ENCODE results near the gene ZNF416.

DNA sequence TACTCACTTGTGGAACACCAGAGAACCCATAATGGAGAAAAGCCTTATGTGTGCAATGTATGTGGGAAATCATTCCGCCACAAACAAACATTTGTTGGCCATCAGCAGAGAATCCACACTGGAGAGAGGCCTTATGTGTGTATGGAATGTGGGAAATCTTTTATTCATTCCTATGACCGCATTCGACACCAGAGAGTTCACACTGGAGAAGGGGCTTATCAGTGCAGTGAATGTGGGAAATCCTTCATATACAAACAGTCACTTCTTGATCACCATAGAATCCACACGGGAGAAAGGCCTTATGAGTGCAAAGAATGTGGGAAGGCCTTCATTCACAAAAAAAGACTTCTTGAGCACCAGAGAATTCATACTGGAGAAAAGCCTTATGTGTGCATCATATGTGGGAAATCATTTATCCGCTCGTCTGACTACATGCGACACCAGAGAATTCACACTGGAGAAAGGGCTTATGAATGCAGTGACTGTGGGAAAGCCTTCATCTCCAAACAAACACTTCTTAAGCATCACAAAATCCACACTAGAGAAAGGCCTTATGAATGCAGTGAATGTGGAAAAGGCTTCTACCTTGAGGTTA lies 40.7 kb downstream of the ZNF416 start:
- TF ChIP-seq, protein P1, sequence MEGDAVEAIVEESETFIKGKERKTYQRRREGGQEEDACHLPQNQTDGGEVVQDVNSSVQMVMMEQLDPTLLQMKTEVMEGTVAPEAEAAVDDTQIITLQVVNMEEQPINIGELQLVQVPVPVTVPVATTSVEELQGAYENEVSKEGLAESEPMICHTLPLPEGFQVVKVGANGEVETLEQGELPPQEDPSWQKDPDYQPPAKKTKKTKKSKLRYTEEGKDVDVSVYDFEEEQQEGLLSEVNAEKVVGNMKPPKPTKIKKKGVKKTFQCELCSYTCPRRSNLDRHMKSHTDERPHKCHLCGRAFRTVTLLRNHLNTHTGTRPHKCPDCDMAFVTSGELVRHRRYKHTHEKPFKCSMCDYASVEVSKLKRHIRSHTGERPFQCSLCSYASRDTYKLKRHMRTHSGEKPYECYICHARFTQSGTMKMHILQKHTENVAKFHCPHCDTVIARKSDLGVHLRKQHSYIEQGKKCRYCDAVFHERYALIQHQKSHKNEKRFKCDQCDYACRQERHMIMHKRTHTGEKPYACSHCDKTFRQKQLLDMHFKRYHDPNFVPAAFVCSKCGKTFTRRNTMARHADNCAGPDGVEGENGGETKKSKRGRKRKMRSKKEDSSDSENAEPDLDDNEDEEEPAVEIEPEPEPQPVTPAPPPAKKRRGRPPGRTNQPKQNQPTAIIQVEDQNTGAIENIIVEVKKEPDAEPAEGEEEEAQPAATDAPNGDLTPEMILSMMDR (conservative IDR thresholded peaks at IDR 0.05 in 1 of 2, IDR thresholded peaks at IDR 0.05 in 1 of 2; ENCODE audit: low read depth in 1 of 2, low read length in 2 of 2), result no peak
- TF ChIP-seq EZH2 (IDR thresholded peaks at IDR 0.05; ENCODE audit: low read length, missing control alignments), result no peak
